BLaER1 (cell line): ENCODE data around the gene TRIB2.

Source experiments
- H3K27ac ChIP-seq: shearing (Covaris generic); formaldehyde crosslinking; 2 replicates; pipeline ENCODE4 v1.8.1; 2022
- H3K27me3 ChIP-seq: shearing (Covaris generic); formaldehyde crosslinking; 2 replicates; pipeline ENCODE4 v1.8.1; 2022
- H3K36me3 ChIP-seq: shearing (Covaris generic); formaldehyde crosslinking; 2 replicates; pipeline ENCODE4 v1.8.1; 2022
- H3K4me1 ChIP-seq: shearing (Covaris generic); formaldehyde crosslinking; 2 replicates; pipeline ENCODE4 v1.8.1; 2022
- H3K4me2 ChIP-seq: shearing (Covaris generic); formaldehyde crosslinking; 2 replicates; pipeline ENCODE4 v1.8.1; 2022
- H3K4me3 ChIP-seq: shearing (Covaris generic); formaldehyde crosslinking; 2 replicates; pipeline ENCODE4 v1.8.1; 2022
- H3K9ac ChIP-seq: shearing (Covaris generic); formaldehyde crosslinking; 2 replicates; pipeline ENCODE4 v1.8.1; 2022
- H3K9me3 ChIP-seq: shearing (Covaris generic); formaldehyde crosslinking; 2 replicates; pipeline ENCODE4 v1.8.1; 2022
- H4K20me1 ChIP-seq: shearing (Covaris generic); formaldehyde crosslinking; 2 replicates; pipeline ENCODE4 v1.8.1; 2022
- Cebpa-rat ChIP-seq: shearing (Covaris generic); IDR thresholded peaks from 2 replicates; pipeline ENCODE4 v1.8.1; 2022

Gene TRIB2

GRCh38 chr2:12726271-12726670, 9.5 kb downstream of the TRIB2 start:
- H3K9me3 ChIP-seq, result no peaks in the 10 kb centered on the region
- H3K27me3 ChIP-seq, result no peaks in the 10 kb centered on the region
- H4K20me1 ChIP-seq, result peaks cover 100% of the 10 kb centered on the region
- H3K4me1 ChIP-seq, result peaks cover 95% of the 10 kb centered on the region
- H3K36me3 ChIP-seq, result peaks cover 100% of the 10 kb centered on the region
- peak overlapping the region; percentile 85 for H3K4me2 ChIP-seq
- peak overlapping the region; percentile 96; the same call in 1 of the 2 replicates for H3K4me3 ChIP-seq
- H3K27ac ChIP-seq, result peak overlapping the region; percentile 60; the same call in 1 of the 2 replicates
- peak overlapping the region; percentile 25; the same call in 1 of the 2 replicates for H3K9ac ChIP-seq
- TF ChIP-seq Cebpa-rat, result no peak

- H3K4me1 ChIP-seq, result peaks cover 100% of the 10 kb centered on the region
- H3K36me3 ChIP-seq, result peaks cover 100% of the 10 kb centered on the region
- TF ChIP-seq Cebpa-rat, result no peak
- H4K20me1 ChIP-seq, result peaks cover 100% of the 10 kb centered on the region
- peak overlapping the region; percentile 85 for H3K4me2 ChIP-seq
- H3K9me3 ChIP-seq, result no peaks in the 10 kb centered on the region
- peak overlapping the region; percentile 23 for H3K4me3 ChIP-seq
- no peak overlapping the region for H3K9ac ChIP-seq
- no peaks in the 10 kb centered on the region for H3K27me3 ChIP-seq
- H3K27ac ChIP-seq, result 0 out of 2 replicates have a peak overlapping the region, but pooled peaks have one; percentile 16
Observed at GRCh38 chr2:12727065-12727464, 10.3 kb downstream of the TRIB2 start.

- Histone ChIP-seq H3K36me3 (peaks cover 100% of the 10 kb centered on the region), H3K27ac (0 out of 2 replicates have a peak overlapping the region, but pooled peaks have one; percentile 16), H3K4me1 (peaks cover 100% of the 10 kb centered on the region), H3K4me2 (peak overlapping the region; percentile 85), H3K9ac (no peak overlapping the region), H3K27me3 (no peaks in the 10 kb centered on the region), H4K20me1 (peaks cover 100% of the 10 kb centered on the region), H3K4me3 (peak overlapping the region; percentile 23), H3K9me3 (no peaks in the 10 kb centered on the region)
- TF ChIP-seq Cebpa-rat, result no peak
Observed at GRCh38 chr2:12727641-12728040, 10.9 kb downstream of the TRIB2 start.

GRCh38 chr2:12728221-12728777, 11.6 kb downstream of the TRIB2 start:
- peaks cover 100% of the 10 kb centered on the region for H3K36me3 ChIP-seq
- 0 out of 2 replicates have a peak overlapping the region, but pooled peaks have one; percentile 16 for H3K27ac ChIP-seq
- H3K27me3 ChIP-seq, result no peaks in the 10 kb centered on the region
- H4K20me1 ChIP-seq, result peaks cover 100% of the 10 kb centered on the region
- TF ChIP-seq Cebpa-rat, result no peak
- no peaks in the 10 kb centered on the region for H3K9me3 ChIP-seq
- peak overlapping the region; percentile 85 for H3K4me2 ChIP-seq
- H3K4me1 ChIP-seq, result peaks cover 98% of the 10 kb centered on the region
- H3K4me3 ChIP-seq, result peak overlapping the region; percentile 23; the same call in 1 of the 2 replicates
- peak overlapping the region; percentile 27; the same call in 1 of the 2 replicates for H3K9ac ChIP-seq

GRCh38 chr2:12730265-12730664, 13.5 kb downstream of the TRIB2 start:
- peaks cover 98% of the 10 kb centered on the region for H3K4me1 ChIP-seq
- H3K4me2 ChIP-seq, result peak overlapping the region; percentile 85
- TF ChIP-seq Cebpa-rat, result no peak
- H3K4me3 ChIP-seq, result no peak overlapping the region
- H3K36me3 ChIP-seq, result peaks cover 100% of the 10 kb centered on the region
- H3K27me3 ChIP-seq, result no peaks in the 10 kb centered on the region
- no peaks in the 10 kb centered on the region for H3K9me3 ChIP-seq
- no peak overlapping the region for H3K9ac ChIP-seq
- no peak overlapping the region for H3K27ac ChIP-seq
- peaks cover 100% of the 10 kb centered on the region for H4K20me1 ChIP-seq

- H3K9me3 ChIP-seq, result no peaks in the 10 kb centered on the region
- H3K27ac ChIP-seq, result no peak overlapping the region
- TF ChIP-seq Cebpa-rat, result no peak
- H3K4me3 ChIP-seq, result no peak overlapping the region
- no peak overlapping the region for H3K9ac ChIP-seq
- H3K27me3 ChIP-seq, result no peaks in the 10 kb centered on the region
- peaks cover 92% of the 10 kb centered on the region for H3K4me1 ChIP-seq
- H3K4me2 ChIP-seq, result peak overlapping the region; percentile 85
- H4K20me1 ChIP-seq, result peaks cover 100% of the 10 kb centered on the region
- peaks cover 100% of the 10 kb centered on the region for H3K36me3 ChIP-seq
Observed at GRCh38 chr2:12731701-12732280, 15.1 kb downstream of the TRIB2 start.

GRCh38 chr2:12732651-12733050, 15.9 kb downstream of the TRIB2 start:
- TF ChIP-seq Cebpa-rat, result no peak
- Histone ChIP-seq H3K9ac (no peak overlapping the region), H3K36me3 (peaks cover 100% of the 10 kb centered on the region)

GRCh38 chr2:12733846-12734245, 17.1 kb downstream of the TRIB2 start:
- H3K4me3 ChIP-seq, result no peak overlapping the region
- no peak for TF ChIP-seq Cebpa-rat
- H3K9me3 ChIP-seq, result no peaks in the 10 kb centered on the region
- peaks cover 100% of the 10 kb centered on the region for H4K20me1 ChIP-seq
- H3K27ac ChIP-seq, result no peak overlapping the region
- no peaks in the 10 kb centered on the region for H3K27me3 ChIP-seq
- H3K4me2 ChIP-seq, result peak overlapping the region; percentile 4; the same call in 1 of the 2 replicates
- H3K36me3 ChIP-seq, result peaks cover 100% of the 10 kb centered on the region
- H3K9ac ChIP-seq, result no peak overlapping the region
- H3K4me1 ChIP-seq, result peaks cover 76% of the 10 kb centered on the region

More at GRCh38 chr2:12732651-12733050, 15.9 kb downstream of the TRIB2 start:
- Histone ChIP-seq H3K27ac (no peak overlapping the region), H3K4me1 (peaks cover 88% of the 10 kb centered on the region), H3K27me3 (no peaks in the 10 kb centered on the region), H3K4me2 (peak overlapping the region; percentile 85; the same call in 1 of the 2 replicates), H3K4me3 (no peak overlapping the region), H3K9me3 (no peaks in the 10 kb centered on the region), H4K20me1 (peaks cover 100% of the 10 kb centered on the region)

- no peaks in the 10 kb centered on the region for H3K9me3 ChIP-seq
- no peak overlapping the region for H3K4me3 ChIP-seq
- peaks cover 64% of the 10 kb centered on the region for H3K4me1 ChIP-seq
- H3K27ac ChIP-seq, result no peak overlapping the region
- H3K4me2 ChIP-seq, result no peak overlapping the region
- H3K36me3 ChIP-seq, result peaks cover 100% of the 10 kb centered on the region
- no peaks in the 10 kb centered on the region for H3K27me3 ChIP-seq
- no peak overlapping the region for H3K9ac ChIP-seq
- peaks cover 100% of the 10 kb centered on the region for H4K20me1 ChIP-seq
- TF ChIP-seq Cebpa-rat, result no peak
Observed at GRCh38 chr2:12734914-12735654, 18.3 kb downstream of the TRIB2 start.

- H3K4me3 ChIP-seq, result no peak overlapping the region
- H4K20me1 ChIP-seq, result peaks cover 100% of the 10 kb centered on the region
- peaks cover 49% of the 10 kb centered on the region for H3K4me1 ChIP-seq
- no peak for TF ChIP-seq Cebpa-rat
- H3K9ac ChIP-seq, result no peak overlapping the region
- no peaks in the 10 kb centered on the region for H3K9me3 ChIP-seq
- H3K4me2 ChIP-seq, result no peak overlapping the region
- H3K36me3 ChIP-seq, result peaks cover 100% of the 10 kb centered on the region
- no peaks in the 10 kb centered on the region for H3K27me3 ChIP-seq
- no peak overlapping the region for H3K27ac ChIP-seq
Observed at GRCh38 chr2:12737297-12737696, 20.6 kb downstream of the TRIB2 start.
